HCT116 (cell line): ENCODE results near the gene RASGEF1B. TPM values are rescaled to one million over a fixed set of nuclear protein-coding genes. Genes with fewer than 3 reads are reported as not detected.

ENCODE experiments used
- ATAC-seq: fragments of 200-7000 bp; cut with Tn5 transposase; 2 replicates; pipeline ENCODE4 v1.9.1; 2020; ENCODE audit warnings: mild to moderate bottlenecking, moderate library complexity
- BruUV-seq: library from RNA; stranded (reverse); fragments of 400-500 nt; replicated peaks from 2 replicates; lab custom pipeline; 2021; lab: Mats Ljungman, UMichigan
- CTCF ChIA-PET: fragments of 300-600 bp; sonication (Branson Sonifier 250); formaldehyde crosslinking; loops from one replicate; lab custom pipeline; 2021; ENCODE audit warnings: antibody characterized with exemption; lab: Charles Lee
- POLR2A ChIA-PET: fragments of 300-600, 350-600 bp; sonication (Branson Sonifier 250); formaldehyde crosslinking; loops from one replicate; lab custom pipeline; 2021; ENCODE audit warnings: antibody characterized with exemption; lab: Charles Lee
- RAD21 ChIA-PET, 2 experiments: fragments of 300-600 bp; sonication (Branson Sonifier 250); formaldehyde crosslinking; loops; one replicate each; lab custom pipeline; 2023; ENCODE audit warnings: low total read pairs in 2 of 2; ENCODE audit not compliant: uncharacterized antibody in 2 of 2, unreplicated experiment in 2 of 2, low non-redundant PET in 1 of 2; lab: Charles Lee
- DNase-seq: peaks from one replicate; pipeline ENCODE4 v3.0.0-alpha.2; 2010; ENCODE audit warnings: low read depth, low spot score
- H2AFZ ChIP-seq: fragments of 200-600 bp; shearing (Covaris generic), sonication (generic); 2 replicates; pipeline ENCODE4 v1.6.1; 2017; ENCODE audit warnings: low read depth, mixed run types, mixed read lengths, antibody characterized with exemption, low read length; ENCODE audit not compliant: poor library complexity, severe bottlenecking
- H3K27ac ChIP-seq: 2 replicates; pipeline ENCODE4 v1.5.1; 2012; ENCODE audit warnings: low read depth, low read length
- H3K27me3 ChIP-seq: fragments of 200-600 bp; sonication (generic); 2 replicates; pipeline ENCODE4 v1.6.1; 2016; ENCODE audit warnings: mixed run types, low read length, mixed read lengths; ENCODE audit not compliant: insufficient read depth
- H3K36me3 ChIP-seq, 2 experiments: fragments of 200-500 bp in 1 of 2; fragments of 200-600 bp in 1 of 2; sonication (Bioruptor generic) in 1 of 2; sonication (generic) in 1 of 2; 2 replicates each; pipeline versions ENCODE4 v1.5.1 to v1.6.1; 2014 to 2016; ENCODE audit warnings: low read length in 2 of 2, inconsistent platforms in 1 of 2, mixed read lengths in 1 of 2, mixed run types in 1 of 2; ENCODE audit not compliant: insufficient read depth in 2 of 2, control insufficient read depth in 1 of 2
- H3K4me1 ChIP-seq, 2 experiments: fragments of 200-600 bp in 1 of 2; sonication (generic) in 1 of 2; 2 replicates each; pipeline versions ENCODE4 v1.5.1 to v1.6.1; 2012 to 2017; ENCODE audit warnings: low read length in 2 of 2, inconsistent platforms in 1 of 2, mild to moderate bottlenecking in 1 of 2, mixed read lengths in 1 of 2, mixed run types in 1 of 2, moderate library complexity in 1 of 2; ENCODE audit not compliant: insufficient read depth in 2 of 2, control insufficient read depth in 1 of 2
- H3K4me2 ChIP-seq: fragments of 200-600 bp; sonication (generic); 2 replicates; pipeline ENCODE4 v1.6.1; 2017; ENCODE audit warnings: mixed run types, low read length, mixed read lengths
- H3K4me3 ChIP-seq, 2 experiments: fragments of 200-600 bp in 1 of 2; sonication (generic) in 1 of 2; replicated peaks in 1 of 2; 2 replicates each; pipeline ENCODE4 v1.5.1; 2011 to 2016; ENCODE audit warnings: low read length in 2 of 2, control low read depth in 1 of 2, low read depth in 1 of 2, mild to moderate bottlenecking in 1 of 2, mixed read lengths in 1 of 2, mixed run types in 1 of 2
- H3K79me2 ChIP-seq: fragments of 200-600 bp; sonication (generic); 2 replicates; pipeline ENCODE4 v1.6.1; 2017; ENCODE audit warnings: mild to moderate bottlenecking, mixed run types, low read length, moderate library complexity, mixed read lengths; ENCODE audit not compliant: insufficient read depth
- H3K9ac ChIP-seq: fragments of 200-600 bp; sonication (generic); 2 replicates; pipeline ENCODE4 v1.6.1; 2016; ENCODE audit warnings: low read length, mixed read lengths
- H3K9me2 ChIP-seq: fragments of 200-600 bp; sonication (generic), shearing (Covaris generic); 2 replicates; pipeline ENCODE4 v1.6.1; 2017; ENCODE audit warnings: mixed run types, mild to moderate bottlenecking, moderate library complexity; ENCODE audit not compliant: insufficient read depth
- H3K9me3 ChIP-seq, 2 experiments: fragments of 200-500 bp in 1 of 2; fragments of 200-600 bp in 1 of 2; sonication (Bioruptor generic) in 1 of 2; sonication (generic) in 1 of 2; 2 replicates each; pipeline ENCODE4 v1.6.1; 2014 to 2017; ENCODE audit warnings: low read length in 2 of 2, mixed read lengths in 2 of 2, inconsistent platforms in 1 of 2, low read depth in 1 of 2, mild to moderate bottlenecking in 1 of 2, mixed run types in 1 of 2, moderate library complexity in 1 of 2; ENCODE audit not compliant: control insufficient read depth in 1 of 2, insufficient read depth in 1 of 2
- H4K20me1 ChIP-seq: fragments of 200-600 bp; sonication (generic), shearing (Covaris generic); 2 replicates; pipeline ENCODE4 v1.6.1; 2017; ENCODE audit warnings: mixed run types, mild to moderate bottlenecking, moderate library complexity; ENCODE audit not compliant: insufficient read depth
- ATF3 ChIP-seq: IDR thresholded peaks from 2 replicates; pipeline ENCODE4 v1.6.1; 2012
- CBX3 ChIP-seq: IDR thresholded peaks from 2 replicates; pipeline ENCODE4 v1.6.1; 2012; ENCODE audit warnings: low read depth
- CTCF ChIP-seq, 3 experiments: fragments of 200-600 bp in 1 of 3; sonication (generic) in 1 of 3; IDR thresholded peaks in 2 of 3; conservative IDR thresholded peaks in 1 of 3; 2 replicates each; pipeline ENCODE4 v1.5.1; 2012 to 2017; ENCODE audit warnings: low read depth in 2 of 3, low read length in 2 of 3, antibody characterized with exemption in 1 of 3, borderline replicate concordance in 1 of 3, control low read depth in 1 of 3, mild to moderate bottlenecking in 1 of 3, mixed read lengths in 1 of 3, mixed run types in 1 of 3, moderate library complexity in 1 of 3; ENCODE audit not compliant: insufficient read depth in 1 of 3
- EGR1 ChIP-seq: IDR thresholded peaks from 2 replicates; pipeline ENCODE4 v1.6.1; 2012; ENCODE audit warnings: low read depth
- ELF1 ChIP-seq: IDR thresholded peaks from 2 replicates; pipeline ENCODE4 v1.6.1; 2012; ENCODE audit warnings: low read depth, borderline replicate concordance
- EZH2phosphoT487 ChIP-seq: fragments of 200-600 bp; IDR thresholded peaks from 2 replicates; pipeline ENCODE4 v1.6.1; 2018; ENCODE audit warnings: antibody characterized with exemption, borderline replicate concordance
- FOSL1 ChIP-seq: IDR thresholded peaks from 2 replicates; pipeline ENCODE4 v1.6.1; 2012; ENCODE audit warnings: low read depth
- JUND ChIP-seq: IDR thresholded peaks from 2 replicates; pipeline ENCODE4 v1.6.1; 2012
- MAX ChIP-seq: IDR thresholded peaks from 2 replicates; pipeline ENCODE4 v1.6.1; 2012
- POLR2A ChIP-seq: IDR thresholded peaks from 2 replicates; pipeline ENCODE4 v1.7.0; 2011; ENCODE audit warnings: borderline replicate concordance; ENCODE audit not compliant: insufficient read depth, insufficient read length; ENCODE audit errors: extremely low read depth
- RAD21 ChIP-seq: IDR thresholded peaks from 2 replicates; pipeline ENCODE4 v1.6.1; 2012; ENCODE audit warnings: low read depth, mild to moderate bottlenecking
- REST ChIP-seq: IDR thresholded peaks from 2 replicates; pipeline ENCODE4 v1.6.1; 2012; ENCODE audit warnings: low read depth
- SIN3A ChIP-seq: IDR thresholded peaks from 2 replicates; pipeline ENCODE4 v1.6.1; 2012; ENCODE audit warnings: low read depth
- SP1 ChIP-seq: IDR thresholded peaks from 2 replicates; pipeline ENCODE4 v1.6.1; 2012; ENCODE audit warnings: low read depth
- SRF ChIP-seq: IDR thresholded peaks from 2 replicates; pipeline ENCODE4 v1.6.1; 2012; ENCODE audit warnings: low read depth
- ZBTB33 ChIP-seq: IDR thresholded peaks from 2 replicates; pipeline ENCODE4 v1.6.1; 2011; ENCODE audit warnings: mild to moderate bottlenecking, low read length, moderate library complexity; ENCODE audit not compliant: insufficient replicate concordance; ENCODE audit errors: extremely low read depth
- ZFX ChIP-seq: fragments of 450-650 bp; IDR thresholded peaks from 2 replicates; pipeline ENCODE4 v1.6.1; 2017
- ZNF274 ChIP-seq: fragments of 200-500 bp; sonication (Bioruptor generic); IDR thresholded peaks from 2 replicates; pipeline ENCODE4 v1.6.1; 2014; ENCODE audit warnings: mild to moderate bottlenecking, low read depth, low read length, inconsistent platforms
- intact Hi-C: fragments of 100-400 bp; cut with micrococcal nuclease; formaldehyde crosslinking; loops from 2 replicates; pipeline ENCODE4 v1.10.0; 2022
- total RNA-seq: library from RNA; stranded (reverse); gene quantifications from one replicate; pipeline ENCODE4 v1.2.1, GENCODE V29; 2021; ENCODE audit not compliant: unreplicated experiment

Gene RASGEF1B
- total RNA-seq, 1 experiment from 2014 or later, result 0.25 TPM

- TF ChIP-seq ELF1 (no peak), ZFX (no peak), ATF3 (no peak), MAX (no peak), RAD21 (no peak), CTCF (IDR thresholded peaks at IDR 0.05 in 2 of 3, conservative IDR thresholded peaks at IDR 0.05 in 1 of 3; ENCODE audit: borderline replicate concordance in 1 of 3, insufficient read depth in 1 of 3, low read depth in 2 of 3, low read length in 2 of 3) (no peak), REST (no peak), JUND (peak; percentile 49; the same call in 1 of the 2 replicates), SP1 (no peak), POLR2A (no peak), ZNF274 (no peak), SRF (no peak), FOSL1 (peak; percentile 45), EZH2phosphoT487 (no peak), EGR1 (no peak), ZBTB33 (no peak), CBX3 (no peak), SIN3A (no peak)
- no peaks in the 10 kb centered on the region for H3K36me3 ChIP-seq
- H3K9me2 ChIP-seq, result no peaks in the 10 kb centered on the region
- no peak overlapping the region for H3K27ac ChIP-seq
- peaks cover 25% of the 10 kb centered on the region; the same call in 1 of the 2 replicates for H3K27me3 ChIP-seq
- ChIA-PET RAD21 (no interaction called here), CTCF (interaction anchor here (2.8 kb wide), 1 partner anchor 13 kb away, joined by 10 read pairs; no protein-coding TSS in a partner anchor), POLR2A (no interaction called here)
- BruUV-seq, result no TSS peak
- no peak overlapping the region for H3K9ac ChIP-seq
- peak overlapping the region; percentile 6 for H2AFZ ChIP-seq
- no peaks in the 10 kb centered on the region for H3K9me3 ChIP-seq
- H3K79me2 ChIP-seq, result no peaks in the 10 kb centered on the region
- intact Hi-C loops, result no loop called here
- peaks cover 2 to 12% of the 10 kb centered on the region in 2 experiments; a peak in 3 of 4 replicates for H3K4me1 ChIP-seq
- ATAC-seq, result peak; percentile 65; the same call in 1 of the 2 replicates
- no peak for DNase-seq
- H3K4me2 ChIP-seq, result peak overlapping the region; percentile 38
- no peaks in the 10 kb centered on the region for H4K20me1 ChIP-seq
- no peak overlapping the region for H3K4me3 ChIP-seq
Measured at GRCh38 chr4:81454499-81454898, 17.2 kb downstream of the RASGEF1B start.
